ENCODE results near the gene PTPN2.

The PTPN2 gene

DNA sequence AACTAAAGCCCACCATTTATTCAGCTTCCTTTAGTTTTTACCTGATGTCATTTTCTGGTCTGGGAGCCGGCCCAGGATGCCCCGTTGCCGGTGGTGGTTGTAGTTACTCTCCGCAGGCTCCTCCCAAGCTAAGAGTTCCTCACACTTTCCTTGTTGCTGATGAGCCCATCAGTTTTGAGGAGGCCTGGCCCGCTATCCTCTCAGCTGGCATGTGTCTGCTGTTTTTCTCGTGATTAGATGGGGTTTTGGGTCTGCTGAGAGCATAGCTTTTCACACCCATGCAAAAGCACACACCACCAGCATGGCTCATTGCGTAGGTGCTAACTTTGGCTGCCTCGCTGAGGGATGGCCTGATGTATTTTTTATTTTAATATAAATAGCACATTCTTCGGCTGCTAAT is 109.1 kb downstream of the PTPN2 start:
- DNase-seq (ENCODE audit: low spot score) = no peak
- no peak overlapping the region for H3K27ac ChIP-seq
- ChIA-PET POLR2A (ENCODE audit: low non-redundant PET) (no interaction called here), CTCF (interaction anchor here (0.6 to 1.7 kb wide), 3 partner anchors 110 to 345 kb away, joined by 4 to 8 read pairs (median 5); no protein-coding TSS in a partner anchor)
- TF ChIP-seq, protein P1, sequence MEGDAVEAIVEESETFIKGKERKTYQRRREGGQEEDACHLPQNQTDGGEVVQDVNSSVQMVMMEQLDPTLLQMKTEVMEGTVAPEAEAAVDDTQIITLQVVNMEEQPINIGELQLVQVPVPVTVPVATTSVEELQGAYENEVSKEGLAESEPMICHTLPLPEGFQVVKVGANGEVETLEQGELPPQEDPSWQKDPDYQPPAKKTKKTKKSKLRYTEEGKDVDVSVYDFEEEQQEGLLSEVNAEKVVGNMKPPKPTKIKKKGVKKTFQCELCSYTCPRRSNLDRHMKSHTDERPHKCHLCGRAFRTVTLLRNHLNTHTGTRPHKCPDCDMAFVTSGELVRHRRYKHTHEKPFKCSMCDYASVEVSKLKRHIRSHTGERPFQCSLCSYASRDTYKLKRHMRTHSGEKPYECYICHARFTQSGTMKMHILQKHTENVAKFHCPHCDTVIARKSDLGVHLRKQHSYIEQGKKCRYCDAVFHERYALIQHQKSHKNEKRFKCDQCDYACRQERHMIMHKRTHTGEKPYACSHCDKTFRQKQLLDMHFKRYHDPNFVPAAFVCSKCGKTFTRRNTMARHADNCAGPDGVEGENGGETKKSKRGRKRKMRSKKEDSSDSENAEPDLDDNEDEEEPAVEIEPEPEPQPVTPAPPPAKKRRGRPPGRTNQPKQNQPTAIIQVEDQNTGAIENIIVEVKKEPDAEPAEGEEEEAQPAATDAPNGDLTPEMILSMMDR (conservative IDR thresholded peaks at IDR 0.05; ENCODE audit: low read depth) = no peak

DNA sequence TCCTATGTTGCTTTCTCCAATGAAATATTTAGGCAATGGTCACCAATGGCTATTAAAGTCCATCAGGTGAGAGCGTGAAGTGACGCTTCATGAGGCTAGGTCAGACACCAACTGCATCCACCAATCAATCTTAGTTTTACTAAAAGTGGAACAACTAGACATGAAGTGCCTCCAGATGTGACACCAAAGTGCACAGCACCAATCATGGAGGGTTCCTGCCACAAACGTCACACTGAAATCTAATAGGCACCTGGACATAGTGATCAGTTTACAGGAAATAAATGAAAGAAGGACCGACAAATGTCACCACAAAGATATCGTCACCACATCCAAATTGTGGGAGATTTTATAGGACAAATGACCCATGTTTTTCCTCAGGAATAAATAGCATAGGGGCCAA is 110.7 kb downstream of the PTPN2 start:
- DNase-seq (ENCODE audit: low spot score) = no peak
- H3K27ac ChIP-seq = no peak overlapping the region
- ChIA-PET POLR2A (ENCODE audit: low non-redundant PET) (no interaction called here), CTCF (no interaction called here)
- TF ChIP-seq, protein P1 (conservative IDR thresholded peaks at IDR 0.05; ENCODE audit: low read depth) = no peak

DNA sequence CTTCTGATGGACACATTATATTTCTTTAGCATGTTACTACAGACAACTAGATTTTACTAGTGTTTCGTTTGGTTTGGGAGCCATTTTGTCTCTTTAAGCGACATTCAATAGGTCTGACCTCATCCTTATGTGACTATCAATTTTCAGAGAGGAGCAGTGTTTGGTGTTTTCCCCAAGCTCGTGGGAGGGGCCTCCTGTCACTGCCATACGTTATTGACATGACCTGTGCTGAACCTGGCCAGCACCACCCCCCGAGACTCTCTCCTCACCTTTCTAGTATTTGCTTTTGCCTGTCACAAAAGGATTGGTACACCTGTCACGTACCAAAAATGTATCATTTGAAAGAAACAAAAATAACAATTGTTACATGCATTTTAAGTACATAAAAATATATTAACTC is 111.9 kb downstream of the PTPN2 start:
- CTCF ChIA-PET = no interaction called here
- TF ChIP-seq, protein P1 (conservative IDR thresholded peaks at IDR 0.05; ENCODE audit: low read depth) = no peak
- no peak for DNase-seq (ENCODE audit: low spot score)

DNA sequence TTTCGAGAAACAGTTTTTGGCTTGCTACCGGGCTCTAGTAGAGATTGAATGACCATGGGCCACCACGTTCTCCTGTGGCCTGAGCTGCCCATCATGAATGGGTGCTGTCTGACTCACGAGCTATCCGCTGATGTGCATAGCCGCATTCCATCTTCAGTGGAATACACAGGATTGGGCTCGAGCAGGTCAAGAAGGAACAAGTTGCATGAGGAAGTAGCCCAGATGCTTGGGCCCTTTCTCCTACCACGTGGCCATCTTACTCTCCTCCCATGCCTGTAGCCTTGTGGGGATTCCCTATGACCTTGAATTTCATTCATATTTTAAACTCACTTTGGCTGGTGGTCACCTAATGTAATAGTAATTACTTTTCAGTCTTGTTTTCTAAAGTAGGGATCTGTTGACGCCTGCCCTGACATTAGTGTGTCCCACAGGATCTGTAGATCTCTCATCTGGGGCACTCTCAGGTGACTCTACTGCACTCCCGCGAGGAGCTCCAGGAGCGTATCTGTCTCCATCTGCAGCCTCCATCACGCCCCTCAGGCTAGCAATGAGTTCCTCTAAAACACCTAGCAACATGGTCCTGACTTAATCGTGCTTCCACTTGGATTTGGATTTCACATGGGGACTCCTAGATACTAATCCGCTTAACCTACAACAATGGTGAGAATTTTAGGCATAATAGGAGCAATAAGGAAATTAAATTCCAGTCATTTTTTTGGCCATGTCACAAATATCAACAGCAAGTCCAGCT is 113.4 kb downstream of the PTPN2 start:
- POLR2A ChIA-PET (ENCODE audit: low non-redundant PET) = no interaction called here
- H3K27ac ChIP-seq = peak overlapping the region; percentile 39
- peak; percentile 42 for DNase-seq (ENCODE audit: low spot score)
- CTCF ChIA-PET = no interaction called here
- TF ChIP-seq, protein P1 (conservative IDR thresholded peaks at IDR 0.05; ENCODE audit: low read depth) = no peak

More for the DNA sequence above, 111.9 kb downstream of the PTPN2 start:
- no peak overlapping the region for H3K27ac ChIP-seq
- POLR2A ChIA-PET (ENCODE audit: low non-redundant PET) = no interaction called here

DNA sequence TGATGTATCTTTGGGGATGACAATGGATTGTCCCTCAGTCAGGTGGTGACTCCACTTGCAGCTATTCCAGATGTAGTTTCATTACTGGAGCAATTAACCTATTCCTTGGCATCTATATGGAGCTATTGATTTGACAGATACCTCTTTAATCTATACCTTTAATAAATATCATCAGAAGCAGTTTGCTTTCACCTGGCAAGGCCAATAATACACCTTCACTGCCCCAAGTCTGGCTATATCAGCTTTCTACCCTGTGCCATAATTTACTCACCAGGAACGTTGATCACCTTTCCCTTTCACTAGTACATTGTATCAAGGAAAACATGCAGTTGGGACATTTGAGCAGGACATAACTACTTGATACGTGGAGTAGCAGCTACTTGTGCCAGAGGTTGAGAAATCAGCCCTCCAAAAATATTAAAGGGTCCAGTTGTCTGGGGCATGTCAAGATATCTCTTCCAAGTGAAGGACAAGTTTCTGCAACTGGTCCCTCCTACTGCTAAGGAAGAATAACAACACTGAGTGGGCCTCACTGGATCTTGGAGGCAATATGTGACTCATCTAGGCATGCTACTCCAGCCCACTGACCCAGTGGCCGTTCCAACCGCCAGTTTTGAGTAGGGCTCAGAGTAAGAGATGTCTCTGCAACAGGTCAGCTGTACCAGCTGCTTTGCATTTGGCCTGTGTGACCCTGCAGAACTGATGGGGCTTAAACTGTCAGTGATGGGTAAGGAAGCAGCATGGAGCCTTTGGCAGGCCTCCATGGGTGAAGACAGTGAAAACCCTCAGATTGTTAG is 114.2 kb downstream of the PTPN2 start:
- no peak for DNase-seq (ENCODE audit: low spot score)
- POLR2A ChIA-PET (ENCODE audit: low non-redundant PET) = no interaction called here
- CTCF ChIA-PET = interaction anchor here (0.6 kb wide), 1 partner anchor 164 kb away, joined by 3 read pairs; no protein-coding TSS in a partner anchor

DNA sequence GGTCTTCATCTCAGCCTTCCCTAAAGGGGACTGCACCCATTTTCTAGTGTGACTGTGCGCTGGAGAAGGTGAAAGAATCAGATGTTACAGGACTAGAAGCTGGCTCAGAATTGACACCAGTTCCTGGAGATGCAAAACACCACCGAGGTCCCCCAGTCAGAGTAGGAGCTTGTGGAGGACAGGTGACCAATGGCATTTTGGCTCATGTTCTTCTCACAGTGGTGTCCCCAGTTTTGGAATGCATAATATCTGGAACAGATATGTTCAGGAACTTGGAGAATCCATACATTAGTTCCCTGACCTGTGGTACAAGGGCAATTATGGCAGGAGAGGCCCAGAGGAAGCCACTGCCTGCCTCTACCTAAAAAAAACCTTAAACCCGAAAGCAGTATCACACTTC is 114.9 kb downstream of the PTPN2 start:
- ChIA-PET CTCF (interaction anchor here (0.6 kb wide), 1 partner anchor 165 kb away, joined by 3 read pairs; no protein-coding TSS in a partner anchor), POLR2A (ENCODE audit: low non-redundant PET) (no interaction called here)
- DNase-seq (ENCODE audit: low spot score) = no peak
- H3K27ac ChIP-seq = no peak overlapping the region
- TF ChIP-seq, protein P1 (conservative IDR thresholded peaks at IDR 0.05; ENCODE audit: low read depth) = no peak

More for the DNA sequence above, 114.2 kb downstream of the PTPN2 start:
- TF ChIP-seq, protein P1 (conservative IDR thresholded peaks at IDR 0.05; ENCODE audit: low read depth) = no peak
- H3K27ac ChIP-seq = peak overlapping the region; percentile 39
